HG03039 (cell line): ENCODE results near the gene HOXA5.

Source experiments
- ATAC-seq: cut with Tn5 transposase; IDR thresholded peaks from one replicate; pipeline ENCODE4 v1.9.1; 2021; ENCODE audit warnings: mild to moderate bottlenecking, moderate library complexity; ENCODE audit not compliant: unreplicated experiment

The HOXA5 gene

GRCh38 chr7:27182861-27183681, 39.6 kb upstream of the HOXA5 start:
- ATAC-seq = no peak

GRCh38 chr7:27182285-27182841, 38.9 kb upstream of the HOXA5 start:
- no peak for ATAC-seq

GRCh38 chr7:27181795-27182275, 38.4 kb upstream of the HOXA5 start:
- no peak for ATAC-seq

- no peak for ATAC-seq
These were observed 37.2 kb upstream of the HOXA5 start for GRCh38 chr7:27180431-27181420.

- ATAC-seq = no peak
These were observed 36.3 kb upstream of the HOXA5 start for GRCh38 chr7:27179503-27180430.

- ATAC-seq = no peak
These were observed 35.5 kb upstream of the HOXA5 start for GRCh38 chr7:27179030-27179429.

- ATAC-seq = no peak
These were observed 34.9 kb upstream of the HOXA5 start for GRCh38 chr7:27178366-27178765.

- ATAC-seq = no peak
These were observed 34.4 kb upstream of the HOXA5 start for GRCh38 chr7:27177795-27178320.

- no peak for ATAC-seq
These were observed 33.7 kb upstream of the HOXA5 start for GRCh38 chr7:27176962-27177794.

GRCh38 chr7:27176524-27176845, 33.0 kb upstream of the HOXA5 start:
- ATAC-seq = no peak

- ATAC-seq = no peak
These were observed 32.4 kb upstream of the HOXA5 start for GRCh38 chr7:27175626-27176523.

- ATAC-seq = no peak
These were observed 31.6 kb upstream of the HOXA5 start for GRCh38 chr7:27174874-27175625.

GRCh38 chr7:27173956-27174873, 30.7 kb upstream of the HOXA5 start, which contains the start of gene HOXA10:
TSS of gene HOXA10 (minus strand) at chr7:27174320. CDS start at chr7:27174306, 14 bp downstream.
- ATAC-seq = no peak

GRCh38 chr7:27173511-27173955, 30.1 kb upstream of the HOXA5 start:
- no peak for ATAC-seq

GRCh38 chr7:27172823-27173510, 29.5 kb upstream of the HOXA5 start:
- no peak for ATAC-seq
